SHP77 (cell line): ENCODE results near the gene ITGA8.
"Not testable (repeated sequence)": the region's sequence is repeated elsewhere in the genome, so short reads cannot be mapped to it uniquely, and the experiment has no call there.

Source experiments
- DNase-seq, 2 experiments: peaks; one replicate each; lab custom pipeline; 2025; lab: John Stamatoyannopoulos, UW

ITGA8 gene

DNA sequence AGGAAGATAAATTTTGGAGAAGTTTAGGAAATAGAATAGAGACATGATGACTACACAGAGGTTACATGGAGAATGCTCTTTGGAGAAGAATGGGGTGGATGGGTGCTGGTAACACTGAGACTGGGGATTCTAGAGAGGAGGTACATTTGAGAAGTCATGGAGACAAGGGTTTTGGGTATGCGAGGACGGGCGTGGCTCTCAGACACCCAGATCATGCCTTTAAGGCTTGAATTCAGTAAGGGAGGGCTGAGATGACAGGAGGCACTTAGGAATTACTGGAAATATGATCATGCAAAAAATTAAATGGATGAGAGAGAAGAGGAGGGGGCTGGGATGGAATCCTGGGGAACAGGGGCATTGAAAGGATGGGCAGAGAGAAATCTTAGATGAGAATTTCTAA lies 168.8 kb downstream of the ITGA8 start:
- no peak for DNase-seq

DNA sequence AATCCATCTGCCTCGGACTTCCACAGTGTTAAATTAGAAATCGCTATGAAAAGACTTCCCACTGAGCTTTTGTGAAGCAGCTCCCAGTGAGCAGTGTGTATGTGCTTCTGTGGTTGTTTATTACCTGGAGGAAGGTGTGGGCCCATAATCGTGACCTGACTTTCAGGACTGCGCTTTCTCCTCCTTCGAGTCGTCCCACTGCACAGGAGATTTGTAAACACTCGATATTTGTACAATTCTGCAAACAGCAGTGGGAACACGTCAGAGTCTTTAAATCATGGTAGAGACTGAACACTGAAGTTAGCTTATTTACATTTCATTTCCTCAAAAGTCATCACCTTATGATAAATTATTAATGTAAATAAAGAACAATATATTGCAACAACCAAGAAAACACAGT lies 171.4 kb downstream of the ITGA8 start:
- no peak for DNase-seq

DNA sequence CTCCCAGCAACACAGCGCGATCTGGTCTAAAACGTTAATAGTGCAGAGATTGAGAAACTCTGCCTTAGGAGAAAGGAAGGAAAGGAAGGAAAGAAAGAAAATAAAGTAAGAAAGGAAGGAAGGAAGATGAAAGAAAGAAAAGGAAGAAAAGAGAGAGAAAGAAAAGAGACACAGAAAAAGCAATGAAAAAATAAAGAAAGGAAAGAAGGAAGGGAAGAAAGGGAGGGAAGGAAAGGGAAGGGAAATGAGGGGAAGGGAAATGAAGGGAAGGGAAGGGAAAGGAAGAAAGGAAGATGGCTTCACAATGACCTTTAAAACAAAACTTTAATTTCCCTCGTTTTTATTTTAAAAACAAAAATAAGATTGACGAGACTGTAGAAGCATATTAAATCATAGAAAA lies 173.1 kb downstream of the ITGA8 start:
- no peak for DNase-seq

DNA sequence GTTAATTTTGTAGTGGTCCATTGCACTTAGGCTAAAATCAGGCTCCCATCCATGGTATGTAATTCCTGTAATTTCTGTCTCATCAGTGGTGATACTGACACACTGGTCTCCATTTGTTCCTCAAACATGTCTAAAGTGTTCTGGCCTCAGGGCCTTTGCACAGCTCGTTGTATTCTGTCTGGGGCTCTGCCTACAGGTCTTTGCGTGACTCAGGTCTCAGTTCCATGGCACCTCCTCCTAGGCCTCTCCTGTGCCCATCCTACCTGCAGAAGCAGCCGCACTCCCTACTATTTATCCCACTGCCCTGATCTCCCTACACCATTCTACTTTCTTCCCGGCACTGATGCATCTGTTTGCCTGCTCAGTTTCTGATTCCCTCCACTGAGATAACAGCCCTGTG lies 173.8 kb downstream of the ITGA8 start:
- DNase-seq = no peak

DNA sequence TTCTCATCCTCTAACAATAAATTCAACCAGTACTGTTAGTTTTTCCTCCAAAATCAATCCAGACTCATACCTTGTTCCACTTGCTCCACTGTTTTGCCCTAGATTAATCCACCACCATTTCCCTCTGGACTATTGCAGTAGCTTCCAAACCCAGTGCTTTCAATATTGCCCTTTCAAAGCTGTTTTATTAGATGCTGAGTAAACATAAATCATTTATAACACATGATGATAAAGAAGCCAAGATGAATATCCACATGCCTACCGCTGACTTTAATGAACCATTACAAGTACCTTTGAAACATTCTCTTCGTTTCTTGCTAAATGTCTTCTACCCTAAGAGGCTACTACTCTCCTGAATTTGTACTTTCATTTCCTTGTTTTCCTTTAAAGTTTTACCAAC lies 174.5 kb downstream of the ITGA8 start:
- no peak for DNase-seq

DNA sequence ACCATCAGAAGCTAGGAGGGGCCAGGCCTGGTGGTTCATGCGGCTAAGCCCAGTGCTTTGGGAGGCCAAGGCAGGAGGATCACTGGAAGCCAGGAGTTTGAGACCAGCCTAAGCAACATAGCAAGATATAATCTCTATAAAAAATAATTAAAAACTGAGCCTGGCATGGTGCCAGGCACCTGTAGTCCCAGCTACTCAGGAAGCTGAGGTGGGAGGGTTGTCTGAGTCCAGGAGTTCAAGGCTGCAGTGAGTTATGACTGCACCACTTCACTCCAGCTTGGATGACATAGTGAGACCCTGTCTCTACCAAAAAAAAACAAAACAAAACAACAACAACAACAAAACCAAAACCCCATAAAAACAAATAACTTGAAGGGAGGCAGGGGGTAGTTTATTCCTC lies 175.7 kb downstream of the ITGA8 start:
- DNase-seq = no peak

DNA sequence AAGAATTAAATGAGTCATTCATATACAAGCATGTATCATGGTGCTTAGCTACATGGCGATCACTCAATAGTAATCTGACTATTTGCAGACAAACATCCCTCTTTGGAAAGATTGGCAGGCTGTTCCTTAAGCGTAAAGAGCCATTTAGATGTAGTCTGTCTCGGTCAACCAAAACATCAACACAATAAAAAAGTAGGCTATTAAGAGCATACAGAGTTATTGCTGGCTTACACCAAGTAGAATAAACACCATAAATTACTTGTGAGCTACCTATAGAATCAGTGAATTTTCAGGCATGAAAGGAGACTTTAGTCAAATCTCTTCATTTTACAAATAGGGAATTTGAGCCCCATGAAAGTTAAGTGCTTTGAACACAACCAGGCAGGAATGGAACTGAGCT lies 176.9 kb downstream of the ITGA8 start:
- no peak for DNase-seq

DNA sequence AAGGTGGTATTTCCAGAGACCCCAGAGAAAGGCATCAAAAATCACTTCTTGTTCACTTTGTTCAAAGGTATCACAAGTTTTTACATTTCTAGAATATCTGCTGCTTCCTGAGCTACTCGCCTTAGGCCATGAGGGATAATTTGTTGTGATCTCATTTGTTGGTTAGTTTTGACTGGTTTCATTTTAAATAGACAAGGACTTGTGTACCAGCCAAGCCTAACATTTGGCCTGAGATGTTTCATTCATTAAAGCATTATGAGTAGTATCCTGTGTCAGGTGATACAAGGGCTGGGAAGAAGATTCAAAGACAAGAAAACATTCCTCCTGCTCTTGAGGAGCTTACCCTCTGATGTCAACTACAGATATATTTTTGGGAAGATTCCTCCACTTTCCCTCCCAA lies 178.3 kb downstream of the ITGA8 start:
- DNase-seq = no peak

DNA sequence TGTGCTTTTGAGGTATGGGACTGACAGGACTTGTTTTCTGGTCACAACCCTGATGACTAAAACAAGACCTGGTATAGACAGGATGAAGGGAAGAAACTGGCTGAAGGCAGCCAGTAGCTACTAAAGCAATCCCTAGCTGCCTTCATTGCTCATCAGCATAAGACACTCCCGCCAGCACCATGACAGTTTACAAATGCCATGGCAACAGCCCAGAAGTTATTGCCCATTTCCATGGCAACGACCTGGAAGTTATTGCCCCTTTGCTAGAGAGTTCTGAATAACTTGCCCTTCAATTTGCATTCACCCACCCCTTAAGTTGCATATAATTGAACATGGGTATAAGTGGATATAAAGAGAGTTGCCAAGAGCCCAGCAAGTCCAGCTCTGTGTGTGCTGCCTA lies 179.0 kb downstream of the ITGA8 start:
- no peak for DNase-seq

DNA sequence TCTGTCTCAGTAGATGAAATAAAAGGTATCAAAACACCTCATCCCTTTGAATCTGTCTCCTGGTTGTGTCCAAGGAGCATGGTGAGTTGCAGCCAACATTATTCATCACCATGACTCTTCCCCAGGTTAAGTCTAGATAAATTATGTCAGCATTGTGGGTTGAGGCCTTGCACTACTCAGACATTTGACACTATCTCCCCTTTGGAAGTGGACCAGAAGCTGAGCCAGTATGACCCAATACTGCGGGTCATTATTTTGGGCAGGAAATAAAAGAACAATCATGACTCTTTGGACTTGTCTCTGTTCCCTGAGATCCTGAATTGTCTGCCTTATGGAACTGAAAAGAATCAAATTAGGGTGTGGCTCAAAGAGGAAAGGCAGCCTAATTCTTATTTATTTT lies 180.5 kb downstream of the ITGA8 start:
- DNase-seq = no peak

DNA sequence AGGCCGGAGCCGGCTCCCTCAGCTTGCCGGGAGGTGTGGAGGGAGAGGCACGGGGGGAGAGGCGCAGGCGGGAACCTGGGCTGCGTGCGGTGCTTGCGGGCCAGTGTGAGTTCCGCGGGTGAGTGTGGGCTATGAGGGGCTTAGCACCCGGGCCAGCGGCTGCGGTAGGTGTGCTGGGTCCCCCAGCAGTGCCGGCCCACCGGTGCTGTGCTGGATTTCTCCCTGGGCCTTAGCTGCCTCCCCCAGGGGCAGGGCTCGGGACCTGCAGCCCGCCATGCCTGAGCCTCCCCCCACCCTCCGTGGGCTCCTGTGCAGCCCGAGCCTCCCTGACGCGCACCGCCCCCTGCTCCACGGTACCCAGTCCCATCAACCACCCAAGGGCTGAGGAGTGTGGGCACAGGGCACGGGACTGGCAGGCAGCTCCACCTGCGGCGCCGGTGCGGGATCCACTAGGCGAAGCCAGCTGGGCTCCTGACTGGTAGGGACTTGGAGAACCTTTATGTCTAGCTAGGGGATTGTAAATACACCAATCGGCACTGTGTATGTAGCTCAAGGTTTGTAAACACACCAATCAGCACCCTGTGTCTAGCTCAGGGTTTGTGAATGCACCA lies 184.7 kb downstream of the ITGA8 start:
- DNase-seq = not testable (repeated sequence)

DNA sequence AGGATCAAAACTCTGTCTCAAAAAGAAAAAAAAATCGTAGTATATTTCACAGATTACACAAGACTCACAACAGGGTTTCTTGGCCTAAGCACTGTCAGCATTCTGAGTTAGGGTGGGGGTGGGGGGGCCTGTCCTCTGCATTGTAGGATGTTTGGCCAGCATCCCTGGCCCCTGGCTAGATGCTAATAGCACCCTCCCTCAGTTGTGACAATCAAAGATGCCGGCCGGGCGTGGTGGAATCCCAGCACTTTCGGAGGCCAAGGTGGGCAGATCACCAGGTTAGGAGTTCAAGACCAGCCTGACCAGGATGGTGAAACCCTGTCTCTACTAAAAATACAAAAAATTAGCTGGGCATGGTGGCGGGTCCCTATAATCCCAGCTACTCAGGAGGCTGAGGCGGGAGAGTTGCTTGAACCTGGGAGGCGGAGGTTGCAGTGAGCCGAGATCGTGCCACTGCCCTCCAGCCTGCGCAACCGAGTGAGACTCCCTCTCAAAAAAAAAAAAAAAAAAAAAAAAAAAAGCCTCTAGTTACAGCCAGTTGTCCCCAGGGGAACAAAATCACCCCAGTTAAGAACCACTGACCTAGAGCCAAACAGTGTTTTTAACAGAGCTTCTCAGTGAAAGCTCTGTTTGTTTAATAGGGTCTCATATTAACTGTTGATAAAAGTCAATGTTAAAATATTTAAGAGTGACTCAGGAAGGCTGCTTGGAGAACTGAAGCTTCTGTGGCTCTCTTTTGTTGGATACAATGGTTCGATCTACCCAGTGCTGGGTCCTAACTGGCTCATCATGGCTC lies 187.6 kb downstream of the ITGA8 start:
- no peak for DNase-seq

DNA sequence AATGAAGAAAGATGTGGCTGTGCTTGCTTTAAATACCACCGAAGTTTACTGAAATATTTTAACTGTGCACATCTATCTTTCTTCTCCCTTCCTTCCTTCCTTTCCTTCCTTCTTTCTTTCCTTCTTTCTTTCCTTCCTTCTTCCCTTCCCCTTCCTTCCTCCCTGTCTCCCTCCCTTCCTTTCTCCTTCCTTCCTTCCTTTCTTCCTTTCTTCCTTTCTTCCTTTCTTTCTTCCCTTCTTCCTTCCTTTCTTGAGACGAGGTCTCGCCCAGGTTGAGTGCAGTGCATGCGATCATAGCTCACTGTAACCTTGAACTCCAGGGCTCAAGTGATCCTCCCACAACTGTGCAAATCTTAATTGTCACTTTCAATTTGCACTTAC lies 190.9 kb downstream of the ITGA8 start:
- DNase-seq = no peak

DNA sequence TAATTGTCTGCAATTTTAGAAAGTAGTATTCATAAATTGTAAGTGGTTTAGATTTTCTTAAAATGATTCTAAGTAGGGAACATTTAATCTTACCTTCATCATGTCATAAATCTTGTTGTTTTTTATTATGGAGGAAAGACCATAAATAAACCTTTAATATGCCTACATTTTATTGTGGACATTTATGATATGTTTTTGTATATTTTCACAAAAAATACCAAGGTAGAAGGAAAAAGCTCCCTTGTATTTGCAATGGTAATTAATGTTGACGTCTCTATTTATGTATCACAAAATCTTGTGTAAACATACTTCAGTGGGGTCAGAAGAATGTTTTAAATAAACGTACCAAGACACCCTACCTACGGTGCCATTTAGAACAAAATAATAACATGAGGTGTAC lies 193.0 kb downstream of the ITGA8 start:
- DNase-seq = no peak

DNA sequence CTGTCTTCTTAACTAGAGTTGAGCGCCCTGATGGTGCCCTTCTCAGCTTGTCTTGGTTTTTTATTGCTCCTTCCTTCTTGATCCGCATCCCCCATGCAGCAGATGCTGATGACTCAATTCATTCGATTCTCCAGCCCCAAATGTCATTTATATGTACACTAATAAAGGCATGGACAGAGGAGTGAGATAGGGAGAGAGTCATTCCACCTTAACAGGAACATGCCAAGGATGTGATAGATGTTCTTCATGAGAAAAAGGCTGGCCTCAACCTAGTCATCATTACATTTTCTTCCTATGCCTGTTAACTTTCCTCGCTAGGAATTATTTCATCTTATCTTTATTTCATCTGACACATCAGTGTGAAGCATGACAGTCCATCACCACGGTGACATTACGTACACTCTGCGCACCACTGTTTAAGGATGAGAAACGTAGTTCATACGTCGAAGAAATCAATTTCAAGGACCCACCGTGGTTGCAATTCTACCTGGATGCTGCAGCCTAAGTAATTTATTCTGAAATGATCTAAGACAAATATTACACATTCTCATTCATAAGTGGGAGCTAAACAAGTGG lies 198.3 kb downstream of the ITGA8 start:
- DNase-seq = no peak

DNA sequence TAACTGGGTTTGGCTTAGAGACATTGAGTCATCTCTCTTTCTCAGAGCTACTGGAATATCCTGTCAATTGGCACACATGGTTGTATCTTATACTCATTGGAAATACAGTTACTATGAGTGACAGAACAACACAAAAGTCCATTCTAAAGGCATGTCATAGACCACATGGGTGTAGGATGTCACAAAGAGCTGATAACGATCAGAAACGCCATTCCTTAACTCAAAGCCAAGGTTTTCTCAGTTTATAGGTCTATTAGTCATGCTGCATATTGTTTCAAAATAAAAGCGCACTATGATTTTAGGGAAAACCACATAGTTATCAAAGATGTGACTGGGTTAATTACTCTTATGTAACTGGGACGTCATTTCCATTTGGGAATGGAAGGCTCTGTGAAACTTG lies 201.5 kb downstream of the ITGA8 start:
- DNase-seq = no peak

DNA sequence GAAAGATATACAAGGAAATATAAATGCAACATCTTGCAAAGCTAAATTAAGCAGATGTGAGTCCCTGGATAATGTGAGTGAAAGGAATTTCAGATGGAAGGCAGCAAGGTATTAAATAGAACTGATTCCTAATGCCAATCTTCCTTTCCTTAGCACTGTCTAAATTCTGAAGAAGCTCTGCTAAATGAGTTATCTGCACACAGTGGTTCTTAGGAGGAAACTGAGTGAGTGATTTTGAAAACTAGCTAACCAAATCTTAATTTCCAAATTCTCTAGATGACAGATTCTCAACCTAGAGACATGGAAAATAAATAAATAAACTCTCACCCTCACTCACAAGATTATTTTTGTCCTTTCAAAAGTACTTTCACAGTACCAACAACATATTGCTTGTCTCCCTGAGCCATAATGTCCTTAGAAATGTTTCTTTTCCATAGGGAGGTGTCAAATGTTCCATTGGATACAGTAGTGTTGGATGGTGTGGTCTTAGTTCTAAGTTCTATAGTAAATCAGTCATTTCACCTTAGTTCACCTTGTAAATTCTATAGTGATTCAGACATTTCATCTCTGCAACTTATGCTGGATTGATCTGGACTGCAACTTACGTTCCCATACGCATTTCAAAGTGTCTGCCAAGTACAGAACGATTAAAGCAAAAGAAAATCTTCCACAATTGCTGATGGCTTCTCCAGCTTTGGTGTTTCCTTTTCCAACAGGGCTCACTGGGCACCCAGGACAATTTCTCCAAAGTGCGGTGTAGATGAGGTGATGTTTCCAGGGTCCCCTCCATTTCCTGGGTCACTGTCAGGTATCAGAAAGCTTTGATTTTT lies 203.3 kb downstream of the ITGA8 start:
- DNase-seq = no peak

DNA sequence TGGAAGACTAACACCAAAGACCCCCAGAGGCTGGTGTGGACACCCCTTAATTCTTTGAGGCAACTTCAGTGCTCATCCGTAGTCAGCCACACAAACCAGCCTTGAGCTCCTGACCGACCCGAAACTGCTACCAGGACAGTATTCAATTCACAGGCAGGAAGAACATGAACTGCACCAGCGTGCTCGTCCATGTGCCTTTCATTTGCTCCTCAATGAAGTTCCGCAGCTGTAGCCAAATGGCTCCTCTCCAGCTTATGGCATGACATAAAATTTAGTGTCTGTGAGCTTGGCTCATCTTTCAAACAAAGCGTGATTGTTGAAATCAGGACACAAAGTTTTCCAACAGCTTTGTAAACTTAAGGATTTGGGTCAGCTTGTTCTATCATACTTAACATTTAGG lies 204.5 kb downstream of the ITGA8 start:
- DNase-seq = no peak

DNA sequence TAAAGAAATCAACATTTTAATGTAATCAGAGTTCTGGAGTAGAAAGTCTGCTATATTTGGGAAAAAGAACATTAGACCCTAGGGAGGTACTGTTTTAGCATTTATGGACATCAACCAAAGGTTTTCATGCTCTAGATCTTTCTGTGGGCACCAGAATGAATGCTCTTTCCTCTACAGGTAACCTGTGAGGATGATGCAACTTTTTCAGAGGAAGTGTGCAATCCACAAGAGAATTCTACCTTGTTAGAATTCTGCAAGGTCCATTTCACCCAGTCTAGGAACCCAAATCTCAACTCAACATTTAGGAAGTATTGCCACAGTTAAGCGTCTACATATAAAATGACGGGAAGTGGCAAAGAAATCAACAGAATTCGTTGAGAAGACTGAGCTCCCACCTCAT lies 208.8 kb downstream of the ITGA8 start:
- no peak for DNase-seq

DNA sequence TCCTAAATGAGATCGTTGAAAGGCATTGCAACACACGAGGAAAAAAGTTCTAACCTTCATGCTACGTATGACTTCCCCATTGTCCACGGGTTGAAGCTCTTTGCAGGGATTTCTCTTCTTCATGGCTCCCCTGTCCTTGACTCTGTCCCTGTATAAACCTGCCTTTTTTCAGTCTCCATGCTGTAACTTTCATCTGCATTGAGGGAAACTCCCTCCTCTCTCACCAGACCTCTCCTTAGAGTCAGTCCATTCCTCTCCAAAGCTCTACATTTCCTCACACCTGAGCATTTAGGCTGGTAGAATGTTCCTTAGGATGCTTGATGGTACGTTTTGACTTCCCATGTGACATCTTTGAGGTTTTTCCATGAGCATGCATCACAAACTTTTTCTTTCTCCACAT lies 214.4 kb downstream of the ITGA8 start:
- DNase-seq = no peak

DNA sequence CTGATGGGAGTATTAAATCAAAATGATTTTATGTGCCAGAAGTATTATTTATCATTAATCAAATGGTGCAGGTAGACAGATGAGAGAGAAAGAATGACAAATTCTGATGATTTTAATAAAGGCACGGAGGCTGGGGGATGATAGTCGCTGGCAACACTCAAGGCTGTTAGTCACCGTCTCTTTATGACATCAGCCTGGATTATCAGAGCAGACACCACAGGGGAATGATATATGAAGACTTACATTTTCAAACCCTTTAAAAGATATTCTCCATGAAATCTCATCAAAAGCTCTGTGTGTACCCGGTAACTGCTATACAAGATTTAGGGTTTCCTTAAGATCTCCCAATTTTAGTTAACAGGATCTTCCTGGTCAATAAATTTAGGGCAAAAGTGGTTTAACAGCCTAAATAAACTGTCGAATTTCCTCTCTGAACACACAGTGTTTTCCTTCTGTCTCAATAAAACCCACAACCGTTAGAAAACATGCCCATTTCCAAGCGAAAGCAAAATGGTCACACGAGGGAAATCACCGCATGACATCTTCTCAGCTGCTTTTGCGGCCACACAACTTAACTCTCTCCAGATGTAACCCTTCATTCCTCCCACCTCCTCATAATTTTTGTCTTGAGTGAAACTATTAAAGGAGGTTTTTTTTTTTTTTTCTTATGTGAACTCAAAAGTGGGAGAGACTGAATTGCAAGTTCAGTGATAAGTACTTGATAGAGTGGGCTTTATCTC lies 215.5 kb downstream of the ITGA8 start:
- no peak for DNase-seq

DNA sequence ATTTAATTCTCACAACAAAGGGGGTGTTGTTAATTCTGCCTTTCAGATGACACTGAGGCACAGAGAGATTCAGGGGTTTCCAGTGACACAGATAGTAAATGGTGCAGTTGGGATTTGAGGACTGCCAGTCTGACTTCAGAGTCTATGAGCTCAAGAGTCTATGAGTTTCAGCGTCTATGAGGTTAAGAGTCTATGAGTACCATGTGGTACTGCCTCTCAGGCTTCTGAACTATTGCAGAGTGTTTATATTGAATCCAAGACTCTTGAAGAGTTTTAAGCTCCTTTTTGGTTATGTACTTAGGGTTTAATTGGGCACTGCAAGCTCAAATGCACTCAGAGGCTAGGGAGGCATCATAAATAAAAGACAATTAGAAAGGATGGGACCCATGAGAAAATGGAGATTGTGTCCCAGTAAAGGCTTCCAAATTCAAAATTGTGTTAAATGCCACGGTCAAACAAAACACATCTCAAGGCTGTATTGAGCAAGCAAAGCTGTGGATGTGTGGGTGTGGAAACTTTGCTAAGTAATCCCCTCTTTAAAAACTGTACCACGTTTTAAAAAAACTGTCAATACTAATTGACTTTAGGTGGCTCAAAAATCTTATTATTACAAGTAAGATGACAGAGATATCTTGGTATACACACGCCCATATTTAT lies 224.7 kb downstream of the ITGA8 start:
- DNase-seq = no peak
